Kidney (tissue), 14 donors: ENCODE results near the gene CSF1. TPM values are rescaled to one million over a fixed set of nuclear protein-coding genes. Genes with fewer than 3 reads are reported as not detected.

Experiments used
- DNase-seq, 5 donors: peaks; one replicate each; pipeline ENCODE4 v3.0.0-alpha.2; 2013 to 2020
- FAIRE-seq: peaks from 2 replicates; lab custom pipeline; 2012; peaks lifted over from hg19 to GRCh38; lab: Jason Lieb, UNC
- H3K27ac ChIP-seq, 2 donors: one replicate each; pipeline ENCODE4 v1.7.0; 2013; ENCODE audit warnings: low read depth in 2 of 2, low read length in 2 of 2, inconsistent platforms in 1 of 2
- H3K27me3 ChIP-seq: one replicate; pipeline ENCODE4 v1.7.1; 2013; ENCODE audit warnings: low read length, inconsistent platforms; ENCODE audit not compliant: control insufficient read depth, insufficient read depth
- H3K36me3 ChIP-seq, 3 donors: one replicate each; pipeline versions ENCODE4 v1.7.0 to v1.7.1; 2013; ENCODE audit warnings: low read length in 3 of 3, control low read depth in 1 of 3, inconsistent platforms in 1 of 3; ENCODE audit not compliant: insufficient read depth in 3 of 3, control insufficient read depth in 2 of 3
- H3K4me1 ChIP-seq, 3 donors: one replicate each; pipeline versions ENCODE4 v1.7.0 to v1.7.1; 2013; ENCODE audit warnings: low read length in 3 of 3, inconsistent platforms in 1 of 3, low read depth in 1 of 3; ENCODE audit not compliant: control insufficient read depth in 2 of 3, insufficient read depth in 2 of 3
- H3K4me3 ChIP-seq, 3 donors: one replicate each; pipeline versions ENCODE4 v1.7.0 to v1.8.1; 2013; ENCODE audit warnings: low read length in 3 of 3, control low read depth in 1 of 3, inconsistent platforms in 1 of 3
- H3K9ac ChIP-seq, 3 donors: one replicate each; pipeline versions ENCODE4 v1.7.0 to v1.7.1; 2013; ENCODE audit warnings: low read length in 3 of 3, control low read depth in 1 of 3, inconsistent platforms in 1 of 3
- H3K9me3 ChIP-seq, 3 donors: one replicate each; pipeline versions ENCODE4 v1.7.0 to v1.7.1; 2013; ENCODE audit warnings: low read length in 3 of 3, control low read depth in 1 of 3, inconsistent platforms in 1 of 3; ENCODE audit not compliant: control insufficient read depth in 2 of 3, insufficient read depth in 1 of 3
- intact Hi-C: fragments of 100-400 bp; cut with DNase I; formaldehyde crosslinking; loops from one replicate; pipeline ENCODE4 v1.11.1; 2022
- polyA plus RNA-seq: library from polyadenylated mRNA; stranded (reverse); fragments of 350-450 nt; fragmentation: Illumina TruSeq; extraction: RNeasy Lipid Tissue Mini Kit (QIAGEN cat#74804); gene quantifications from one replicate; pipeline ENCODE4 v1.2.3, GENCODE V29; 2014; ENCODE audit warnings: low read depth, low replicate concordance; ENCODE audit not compliant: insufficient read depth
- total RNA-seq: library from RNA; stranded (reverse); fragmentation: NEBNext Ultra II Directional; extraction: Animal tissue kit (Norgen Biotek cat#: 25700); gene quantifications from one replicate; pipeline ENCODE4 v1.2.1, GENCODE V29; 2021
- TF ChIP-seq, protein P1 (sequence below): IDR thresholded peaks from 3 replicates; pipeline ENCODE4 v1.5.1; 2012; ENCODE audit warnings: mild to moderate bottlenecking, moderate library complexity, borderline replicate concordance; ENCODE audit not compliant: insufficient read depth; ENCODE audit errors: extremely low read depth
- donor health status: control.
- donor health status: control.
- donor health status: control.
- donor health status: control.
- donor health status: control.
- donor health status: DM: yes; HTN: yes; CAD: no.
- donor health status: Normal renal cell carcinoma (clear cell type).

CSF1 gene
- total and polyA plus RNA-seq, 2 donors from 2014 or later: 11.1 to 33.8 TPM

DNA sequence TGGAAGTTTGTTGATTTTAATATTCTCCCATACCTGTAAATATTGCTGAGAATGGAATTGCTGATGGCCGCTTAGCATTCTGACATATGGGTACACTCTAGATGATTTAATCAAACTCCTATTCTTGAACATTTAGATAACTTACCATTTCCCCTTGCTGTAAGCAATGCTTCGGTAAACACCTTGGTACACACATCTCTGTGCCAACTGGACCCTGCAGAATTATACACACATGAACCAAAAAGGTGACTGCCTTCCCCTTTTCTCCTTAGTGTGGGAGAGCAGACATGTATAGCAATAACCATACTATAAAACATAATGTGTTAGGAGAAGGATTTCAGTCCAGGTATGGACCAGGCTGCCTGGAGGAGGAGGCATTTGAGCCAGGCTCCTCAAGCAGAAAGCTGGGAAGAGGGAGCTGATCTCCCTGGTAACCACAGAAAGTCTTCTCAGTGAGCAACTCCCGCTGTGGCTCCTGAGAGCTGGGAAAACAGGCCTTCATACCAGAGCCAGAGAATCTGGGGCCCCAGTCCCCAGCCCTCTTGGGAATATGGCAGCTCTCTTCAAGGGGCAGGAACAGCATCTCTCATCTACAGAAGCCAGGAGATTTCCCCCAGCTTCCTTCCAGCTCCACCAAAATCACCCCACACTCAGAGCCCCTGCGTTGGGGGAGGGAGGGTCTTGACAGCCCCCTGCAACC lies 33.9 kb upstream of the CSF1 start:
- intact Hi-C loops: no loop called here
- Histone ChIP-seq H3K4me3 (no peak overlapping the region), H3K9me3 (no peaks in the 10 kb centered on the region), H3K27ac (peak overlapping the region; percentile 67 to 87), H3K36me3 (no peaks in the 10 kb centered on the region), H3K4me1 (peaks cover 0 to 20% (median 15%) of the 10 kb centered on the region in 3 donors), H3K27me3 (no peaks in the 10 kb centered on the region), H3K9ac (peak overlapping the region in 2 of 3 donors; percentile 43 to 53)
- DNase-seq (no peak), FAIRE-seq (no peak)
- TF ChIP-seq, protein P1, sequence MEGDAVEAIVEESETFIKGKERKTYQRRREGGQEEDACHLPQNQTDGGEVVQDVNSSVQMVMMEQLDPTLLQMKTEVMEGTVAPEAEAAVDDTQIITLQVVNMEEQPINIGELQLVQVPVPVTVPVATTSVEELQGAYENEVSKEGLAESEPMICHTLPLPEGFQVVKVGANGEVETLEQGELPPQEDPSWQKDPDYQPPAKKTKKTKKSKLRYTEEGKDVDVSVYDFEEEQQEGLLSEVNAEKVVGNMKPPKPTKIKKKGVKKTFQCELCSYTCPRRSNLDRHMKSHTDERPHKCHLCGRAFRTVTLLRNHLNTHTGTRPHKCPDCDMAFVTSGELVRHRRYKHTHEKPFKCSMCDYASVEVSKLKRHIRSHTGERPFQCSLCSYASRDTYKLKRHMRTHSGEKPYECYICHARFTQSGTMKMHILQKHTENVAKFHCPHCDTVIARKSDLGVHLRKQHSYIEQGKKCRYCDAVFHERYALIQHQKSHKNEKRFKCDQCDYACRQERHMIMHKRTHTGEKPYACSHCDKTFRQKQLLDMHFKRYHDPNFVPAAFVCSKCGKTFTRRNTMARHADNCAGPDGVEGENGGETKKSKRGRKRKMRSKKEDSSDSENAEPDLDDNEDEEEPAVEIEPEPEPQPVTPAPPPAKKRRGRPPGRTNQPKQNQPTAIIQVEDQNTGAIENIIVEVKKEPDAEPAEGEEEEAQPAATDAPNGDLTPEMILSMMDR: no peak

DNA sequence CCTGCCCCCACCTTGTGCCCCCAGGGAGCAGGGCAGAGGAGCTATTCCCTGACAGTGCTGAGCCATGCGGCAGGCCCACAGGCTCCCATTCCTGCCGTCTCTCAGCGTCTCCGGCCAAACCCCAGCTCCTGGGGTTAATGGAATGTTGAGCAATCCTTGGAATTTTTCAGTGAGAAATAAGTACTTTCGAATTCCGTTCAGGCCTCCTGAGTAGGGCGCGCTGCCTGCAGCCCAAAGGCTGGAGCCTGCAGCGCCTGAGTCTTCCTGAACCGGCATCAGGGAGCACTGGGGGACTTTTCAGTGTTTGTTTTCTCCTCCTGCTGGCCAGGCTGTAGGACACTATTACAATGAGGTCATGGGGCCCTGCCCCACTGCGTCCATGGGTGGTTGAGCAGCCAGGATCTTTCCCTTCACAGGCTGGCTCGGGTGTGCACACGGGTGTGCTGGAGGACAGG lies 33.3 kb upstream of the CSF1 start:
- Histone ChIP-seq H3K9ac (peak overlapping the region in 1 of 3 donors; percentile 43), H3K36me3 (no peaks in the 10 kb centered on the region), H3K4me1 (peaks cover 0 to 19% (median 15%) of the 10 kb centered on the region in 3 donors), H3K4me3 (no peak overlapping the region), H3K9me3 (no peaks in the 10 kb centered on the region), H3K27me3 (no peaks in the 10 kb centered on the region), H3K27ac (peak overlapping the region; percentile 67 to 87)
- FAIRE-seq (no peak), DNase-seq (peak; percentile 65 to 92 (median 84))
- intact Hi-C loops: no loop called here
- TF ChIP-seq, protein P1: no peak

DNA sequence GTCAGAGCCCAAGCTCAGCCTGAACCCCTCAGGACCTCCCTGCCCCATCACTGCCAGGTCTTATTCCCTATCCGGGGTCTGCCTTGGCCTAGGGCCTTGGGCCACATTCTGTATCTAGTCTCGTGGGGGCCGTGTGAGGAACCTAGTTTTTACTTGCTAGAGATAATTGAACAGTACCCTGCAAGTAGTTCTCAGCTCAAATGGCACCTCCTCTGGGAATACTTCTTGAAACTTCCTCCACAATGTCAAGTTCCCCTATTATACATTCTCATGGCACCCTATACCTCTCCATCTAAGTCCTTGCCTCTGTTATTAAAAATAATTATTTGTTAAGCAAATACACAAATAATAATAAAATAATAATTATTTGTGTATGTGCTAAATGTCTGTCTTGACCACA lies 32.9 kb upstream of the CSF1 start:
- Histone ChIP-seq H3K27me3 (no peaks in the 10 kb centered on the region), H3K27ac (peak overlapping the region; percentile 5 to 67), H3K4me3 (no peak overlapping the region), H3K9ac (peak overlapping the region in 1 of 3 donors; percentile 43), H3K4me1 (peaks cover 0 to 15% (median 15%) of the 10 kb centered on the region in 3 donors), H3K36me3 (no peaks in the 10 kb centered on the region), H3K9me3 (no peaks in the 10 kb centered on the region)
- DNase-seq: no peak
- intact Hi-C loops: no loop called here
- TF ChIP-seq, protein P1: no peak
- FAIRE-seq: no peak
